ENCODE results near the gene NPAS4. TPM values are rescaled to one million over a fixed set of nuclear protein-coding genes. Genes with fewer than 3 reads are reported as not detected.
"Not testable (repeated sequence)": the region's sequence is repeated elsewhere in the genome, so short reads cannot be mapped to it uniquely, and the experiment has no call there.

Gene NPAS4
- total and polyA plus RNA-seq, 2 donors from 2014 or later = 0.19 TPM; not detected in 1

GRCh38 chr11:66432597-66432996 is 11.8 kb downstream of the NPAS4 start:
- no peak overlapping the region for H3K27ac ChIP-seq (ENCODE audit: low read depth in 2 of 2, low read length in 2 of 2)
- peaks cover 0 to 10% (median 6%) of the 10 kb centered on the region in 3 donors for H3K36me3 ChIP-seq (ENCODE audit: control insufficient read depth in 2 of 3, insufficient read depth in 3 of 3, low read length in 3 of 3)
- DNase-seq = no peak
- intact Hi-C loops (cut with DNase I) = no loop called here
- TF ChIP-seq CTCF (IDR thresholded peaks at IDR 0.05; ENCODE audit: borderline replicate concordance, extremely low read depth, insufficient read depth) = no peak
- no peaks in the 10 kb centered on the region for H3K4me1 ChIP-seq (ENCODE audit: control insufficient read depth in 2 of 3, insufficient read depth in 2 of 3, low read depth in 1 of 3, low read length in 3 of 3)
- no peak overlapping the region for H3K9ac ChIP-seq (ENCODE audit: low read length in 3 of 3)
- H3K4me3 ChIP-seq (ENCODE audit: low read length in 3 of 3) = no peak overlapping the region
- no peaks in the 10 kb centered on the region for H3K9me3 ChIP-seq (ENCODE audit: control insufficient read depth in 2 of 3, insufficient read depth in 1 of 3, low read length in 3 of 3)
- no peak for FAIRE-seq
- no peaks in the 10 kb centered on the region for H3K27me3 ChIP-seq (ENCODE audit: control insufficient read depth, insufficient read depth, low read length)

- no peak overlapping the region for H3K27ac ChIP-seq (ENCODE audit: low read depth in 2 of 2, low read length in 2 of 2)
- no peaks in the 10 kb centered on the region for H3K9me3 ChIP-seq (ENCODE audit: control insufficient read depth in 2 of 3, insufficient read depth in 1 of 3, low read length in 3 of 3)
- peak in 2 of 5 donors; percentile 9 to 27 for DNase-seq
- FAIRE-seq = no peak
- TF ChIP-seq CTCF (IDR thresholded peaks at IDR 0.05; ENCODE audit: borderline replicate concordance, extremely low read depth, insufficient read depth) = no peak
- H3K36me3 ChIP-seq (ENCODE audit: control insufficient read depth in 2 of 3, insufficient read depth in 3 of 3, low read length in 3 of 3) = peaks cover 0 to 10% (median 6%) of the 10 kb centered on the region in 3 donors
- no peaks in the 10 kb centered on the region for H3K27me3 ChIP-seq (ENCODE audit: control insufficient read depth, insufficient read depth, low read length)
- peaks cover 0 to 6% (median 0%) of the 10 kb centered on the region in 3 donors for H3K4me1 ChIP-seq (ENCODE audit: control insufficient read depth in 2 of 3, insufficient read depth in 2 of 3, low read depth in 1 of 3, low read length in 3 of 3)
- H3K4me3 ChIP-seq (ENCODE audit: low read length in 3 of 3) = peak overlapping the region; percentile 74 to 91 (median 88)
- H3K9ac ChIP-seq (ENCODE audit: low read length in 3 of 3) = peak overlapping the region; percentile 65 to 97 (median 83)
- intact Hi-C loops (cut with DNase I) = no loop called here
Observed at GRCh38 chr11:66437979-66438503, 17.2 kb downstream of the NPAS4 start.

GRCh38 chr11:66438504-66439466 is 17.9 kb downstream of the NPAS4 start, which contains the start of gene MRPL11:
Gene MRPL11, minus strand, starts transcription at chr11:66438848. Its CDS starts 94 bp downstream, at chr11:66438754.
- no peak for FAIRE-seq
- Histone ChIP-seq H3K9ac (ENCODE audit: low read length in 3 of 3) (peak within 1 kb of the TSS; percentile 65 to 97 (median 83)), H3K27ac (ENCODE audit: low read depth in 2 of 2, low read length in 2 of 2) (peak within 1 kb of the TSS; percentile 72 to 75), H3K4me1 (ENCODE audit: control insufficient read depth in 2 of 3, insufficient read depth in 2 of 3, low read depth in 1 of 3, low read length in 3 of 3) (peaks cover 0 to 6% (median 0%) of the 10 kb centered on the region in 3 donors), H3K4me3 (ENCODE audit: low read length in 3 of 3) (peak within 1 kb of the TSS; percentile 74 to 91 (median 88)), H3K9me3 (ENCODE audit: control insufficient read depth in 2 of 3, insufficient read depth in 1 of 3, low read length in 3 of 3) (peaks cover 0 to 4% (median 0%) of the 10 kb centered on the region in 3 donors), H3K27me3 (ENCODE audit: control insufficient read depth, insufficient read depth, low read length) (no peaks in the 10 kb centered on the region), H3K36me3 (ENCODE audit: control insufficient read depth in 2 of 3, insufficient read depth in 3 of 3, low read length in 3 of 3) (peaks cover 0 to 10% (median 6%) of the 10 kb centered on the region in 3 donors)
- peak; percentile 90 to 98 (median 95) for DNase-seq
- TF ChIP-seq CTCF (IDR thresholded peaks at IDR 0.05; ENCODE audit: borderline replicate concordance, extremely low read depth, insufficient read depth) = peak; percentile 74
- intact Hi-C loops (cut with DNase I) = no loop called here

- intact Hi-C loops (cut with DNase I); FAIRE-seq; H3K4me3 ChIP-seq (ENCODE audit: low read length in 3 of 3); H3K9ac ChIP-seq (ENCODE audit: low read length in 3 of 3); H3K9me3 ChIP-seq (ENCODE audit: control insufficient read depth in 2 of 3, insufficient read depth in 1 of 3, low read length in 3 of 3); H3K27ac ChIP-seq (ENCODE audit: low read depth in 2 of 2, low read length in 2 of 2); H3K4me1 ChIP-seq (ENCODE audit: control insufficient read depth in 2 of 3, insufficient read depth in 2 of 3, low read depth in 1 of 3, low read length in 3 of 3); H3K27me3 ChIP-seq (ENCODE audit: control insufficient read depth, insufficient read depth, low read length); H3K36me3 ChIP-seq (ENCODE audit: control insufficient read depth in 2 of 3, insufficient read depth in 3 of 3, low read length in 3 of 3): not testable (repeated sequence)
- DNase-seq = peak in 1 of 5 donors; percentile 61
Observed at GRCh38 chr11:66440101-66440939, 19.5 kb downstream of the NPAS4 start.

GRCh38 chr11:66440940-66441282 is 20.1 kb downstream of the NPAS4 start:
- H3K9me3 ChIP-seq (ENCODE audit: control insufficient read depth in 2 of 3, insufficient read depth in 1 of 3, low read length in 3 of 3); H3K4me3 ChIP-seq (ENCODE audit: low read length in 3 of 3); H3K4me1 ChIP-seq (ENCODE audit: control insufficient read depth in 2 of 3, insufficient read depth in 2 of 3, low read depth in 1 of 3, low read length in 3 of 3); H3K27me3 ChIP-seq (ENCODE audit: control insufficient read depth, insufficient read depth, low read length); H3K27ac ChIP-seq (ENCODE audit: low read depth in 2 of 2, low read length in 2 of 2); intact Hi-C loops (cut with DNase I); FAIRE-seq; H3K36me3 ChIP-seq (ENCODE audit: control insufficient read depth in 2 of 3, insufficient read depth in 3 of 3, low read length in 3 of 3); H3K9ac ChIP-seq (ENCODE audit: low read length in 3 of 3): not testable (repeated sequence)
- DNase-seq = peak in 1 of 5 donors; percentile 66

All from kidney (tissue), 14 donors.